Stimulated activated CD8-positive, alpha-beta memory T cell treated with anti-CD3 and anti-CD28 coated beads, Interleukin-12 subunit alpha, Interleukin-12 subunit beta, amount 100 ng/mL, for 24 hours (primary cell): ENCODE data around the gene SART1.
A peak's percentile ranks its signal among the peaks of the same experiment; 100 is the strongest.
"Not testable (repeated sequence)": the region's sequence is repeated elsewhere in the genome, so short reads cannot be mapped to it uniquely, and the experiment has no call there.

Experiments used
- DNase-seq: peaks from one replicate; pipeline ENCODE4 v3.0.0-alpha.2; 2020; ENCODE audit errors: extremely low read depth

The SART1 gene

GRCh38 chr11:66017321-66017720, 55.8 kb downstream of the SART1 start:
- no peak for DNase-seq

GRCh38 chr11:66020212-66020611, 58.7 kb downstream of the SART1 start:
- no peak for DNase-seq

- DNase-seq = no peak
These were observed 59.3 kb downstream of the SART1 start for GRCh38 chr11:66020618-66021357.

GRCh38 chr11:66022401-66023185, 61.1 kb downstream of the SART1 start:
- peak; percentile 30 for DNase-seq

- not testable (repeated sequence) for DNase-seq
These were observed 61.6 kb downstream of the SART1 start for GRCh38 chr11:66023186-66023440.

GRCh38 chr11:66026017-66026529, 64.5 kb downstream of the SART1 start, which contains the start of gene CATSPER1:
CATSPER1 (minus strand) TSS chr11:66026479; CDS start chr11:66026379, 100 bp downstream.
- no peak for DNase-seq
